ENCODE data around the gene SRRM2.

Gene SRRM2

DNA sequence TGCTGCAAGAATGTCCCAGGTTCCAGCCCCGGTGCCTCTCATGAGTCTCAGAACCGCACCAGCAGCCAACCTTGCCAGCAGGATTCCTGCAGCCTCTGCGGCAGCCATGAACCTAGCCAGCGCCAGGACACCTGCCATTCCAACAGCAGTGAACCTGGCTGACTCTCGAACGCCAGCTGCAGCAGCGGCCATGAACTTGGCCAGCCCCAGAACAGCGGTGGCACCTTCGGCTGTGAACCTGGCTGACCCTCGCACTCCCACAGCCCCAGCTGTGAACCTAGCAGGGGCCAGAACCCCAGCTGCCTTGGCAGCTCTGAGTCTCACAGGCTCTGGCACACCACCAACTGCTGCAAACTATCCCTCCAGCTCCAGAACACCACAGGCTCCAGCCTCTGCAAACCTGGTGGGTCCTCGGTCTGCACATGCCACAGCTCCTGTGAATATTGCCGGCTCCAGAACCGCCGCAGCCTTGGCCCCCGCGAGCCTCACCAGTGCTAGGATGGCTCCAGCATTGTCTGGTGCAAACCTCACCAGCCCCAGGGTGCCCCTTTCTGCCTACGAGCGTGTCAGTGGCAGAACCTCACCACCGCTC is 14.8 kb downstream of the SRRM2 start:
- Histone ChIP-seq H3K4me3 (ENCODE audit: low read length) (no peak overlapping the region), H3K36me3 (replicated peaks; ENCODE audit: low read depth, low read length) (peaks cover 92% of the 10 kb centered on the region), H2AFZ (ENCODE audit: low read depth, low read length) (no peak overlapping the region), H3K9ac (ENCODE audit: low read length) (no peak overlapping the region), H4K20me1 (ENCODE audit: insufficient read depth, low read length) (peaks cover 81% of the 10 kb centered on the region), H3K9me3 (ENCODE audit: insufficient read depth, low read length) (no peaks in the 10 kb centered on the region), H3K79me2 (ENCODE audit: low read length) (peaks cover 93% of the 10 kb centered on the region), H3K4me2 (ENCODE audit: low read length) (no peak overlapping the region), H3K27ac (ENCODE audit: low read length) (no peak overlapping the region), H3K27me3 (ENCODE audit: low read depth, low read length) (no peaks in the 10 kb centered on the region), H3K4me1 (ENCODE audit: low read length) (no peaks in the 10 kb centered on the region)
- TF ChIP-seq, protein P1, sequence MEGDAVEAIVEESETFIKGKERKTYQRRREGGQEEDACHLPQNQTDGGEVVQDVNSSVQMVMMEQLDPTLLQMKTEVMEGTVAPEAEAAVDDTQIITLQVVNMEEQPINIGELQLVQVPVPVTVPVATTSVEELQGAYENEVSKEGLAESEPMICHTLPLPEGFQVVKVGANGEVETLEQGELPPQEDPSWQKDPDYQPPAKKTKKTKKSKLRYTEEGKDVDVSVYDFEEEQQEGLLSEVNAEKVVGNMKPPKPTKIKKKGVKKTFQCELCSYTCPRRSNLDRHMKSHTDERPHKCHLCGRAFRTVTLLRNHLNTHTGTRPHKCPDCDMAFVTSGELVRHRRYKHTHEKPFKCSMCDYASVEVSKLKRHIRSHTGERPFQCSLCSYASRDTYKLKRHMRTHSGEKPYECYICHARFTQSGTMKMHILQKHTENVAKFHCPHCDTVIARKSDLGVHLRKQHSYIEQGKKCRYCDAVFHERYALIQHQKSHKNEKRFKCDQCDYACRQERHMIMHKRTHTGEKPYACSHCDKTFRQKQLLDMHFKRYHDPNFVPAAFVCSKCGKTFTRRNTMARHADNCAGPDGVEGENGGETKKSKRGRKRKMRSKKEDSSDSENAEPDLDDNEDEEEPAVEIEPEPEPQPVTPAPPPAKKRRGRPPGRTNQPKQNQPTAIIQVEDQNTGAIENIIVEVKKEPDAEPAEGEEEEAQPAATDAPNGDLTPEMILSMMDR (IDR thresholded peaks at IDR 0.05; ENCODE audit: low read depth, low read length) = no peak
- TF ChIP-seq EZH2phosphoT487 (IDR thresholded peaks at IDR 0.05; ENCODE audit: low read depth) = no peak

DNA sequence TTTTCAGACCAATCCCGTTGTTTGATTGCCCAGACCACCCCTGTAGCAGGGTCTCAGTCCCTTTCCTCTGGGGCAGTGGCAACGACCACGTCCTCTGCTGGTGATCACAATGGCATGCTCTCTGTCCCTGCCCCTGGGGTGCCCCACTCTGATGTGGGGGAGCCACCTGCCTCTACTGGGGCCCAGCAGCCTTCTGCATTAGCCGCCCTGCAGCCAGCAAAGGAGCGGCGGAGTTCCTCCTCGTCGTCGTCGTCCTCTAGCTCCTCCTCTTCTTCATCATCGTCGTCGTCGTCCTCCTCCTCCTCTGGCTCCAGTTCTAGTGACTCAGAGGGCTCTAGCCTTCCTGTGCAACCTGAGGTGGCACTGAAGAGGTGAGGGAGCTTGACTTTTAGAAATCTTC is 15.5 kb downstream of the SRRM2 start:
- peaks cover 77% of the 10 kb centered on the region for H4K20me1 ChIP-seq (ENCODE audit: insufficient read depth, low read length)
- H3K27me3 ChIP-seq (ENCODE audit: low read depth, low read length) = no peaks in the 10 kb centered on the region
- H3K36me3 ChIP-seq (replicated peaks; ENCODE audit: low read depth, low read length) = peaks cover 85% of the 10 kb centered on the region
- no peak overlapping the region for H3K27ac ChIP-seq (ENCODE audit: low read length)
- H3K4me1 ChIP-seq (ENCODE audit: low read length) = no peaks in the 10 kb centered on the region
- no peaks in the 10 kb centered on the region for H3K9me3 ChIP-seq (ENCODE audit: insufficient read depth, low read length)
- TF ChIP-seq, protein P1 (IDR thresholded peaks at IDR 0.05; ENCODE audit: low read depth, low read length) = no peak
- TF ChIP-seq EZH2phosphoT487 (IDR thresholded peaks at IDR 0.05; ENCODE audit: low read depth) = no peak
- peaks cover 89% of the 10 kb centered on the region for H3K79me2 ChIP-seq (ENCODE audit: low read length)
- no peak overlapping the region for H3K9ac ChIP-seq (ENCODE audit: low read length)
- no peak overlapping the region for H2AFZ ChIP-seq (ENCODE audit: low read depth, low read length)
- no peak overlapping the region for H3K4me2 ChIP-seq (ENCODE audit: low read length)
- no peak overlapping the region for H3K4me3 ChIP-seq (ENCODE audit: low read length)

DNA sequence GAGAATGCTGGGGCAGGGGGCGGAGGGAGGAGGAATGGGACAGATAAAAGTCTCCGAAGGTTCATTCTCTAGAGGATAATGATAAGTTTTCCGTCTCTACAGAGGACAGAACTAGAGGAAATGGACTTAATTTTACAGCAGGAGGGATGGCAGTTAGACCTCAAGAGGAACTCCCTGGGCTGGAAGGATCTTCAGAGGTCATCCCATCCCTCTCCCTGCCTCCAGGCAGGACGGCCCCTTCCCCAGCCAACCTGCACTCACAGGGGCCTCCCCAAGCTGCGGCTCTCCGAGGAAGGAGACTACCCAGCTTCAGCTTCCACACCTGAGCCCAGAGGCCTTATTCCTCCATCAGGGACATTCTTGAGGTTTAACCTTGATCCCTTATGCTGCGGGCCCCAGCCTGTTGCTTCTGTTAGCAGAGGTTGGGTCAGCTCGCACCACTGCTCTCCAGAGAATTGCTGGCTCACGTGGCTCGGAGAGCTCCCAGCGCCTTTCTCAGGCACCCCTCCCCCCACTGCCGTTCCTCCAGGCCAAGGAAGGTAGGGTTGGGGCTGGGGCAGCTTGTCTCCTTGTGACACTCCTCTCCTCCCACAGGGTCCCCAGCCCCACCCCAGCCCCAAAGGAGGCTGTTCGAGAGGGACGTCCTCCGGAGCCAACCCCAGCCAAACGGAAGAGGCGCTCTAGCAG is 16.1 kb downstream of the SRRM2 start:
- H3K27me3 ChIP-seq (ENCODE audit: low read depth, low read length) = no peaks in the 10 kb centered on the region
- H3K9me3 ChIP-seq (ENCODE audit: insufficient read depth, low read length) = no peaks in the 10 kb centered on the region
- no peak overlapping the region for H3K4me3 ChIP-seq (ENCODE audit: low read length)
- peaks cover 86% of the 10 kb centered on the region for H3K79me2 ChIP-seq (ENCODE audit: low read length)
- H3K4me1 ChIP-seq (ENCODE audit: low read length) = no peaks in the 10 kb centered on the region
- peaks cover 83% of the 10 kb centered on the region for H3K36me3 ChIP-seq (replicated peaks; ENCODE audit: low read depth, low read length)
- peaks cover 73% of the 10 kb centered on the region for H4K20me1 ChIP-seq (ENCODE audit: insufficient read depth, low read length)
- H3K9ac ChIP-seq (ENCODE audit: low read length) = no peak overlapping the region
- no peak overlapping the region for H2AFZ ChIP-seq (ENCODE audit: low read depth, low read length)
- no peak overlapping the region for H3K27ac ChIP-seq (ENCODE audit: low read length)
- TF ChIP-seq, protein P1 (IDR thresholded peaks at IDR 0.05; ENCODE audit: low read depth, low read length) = no peak
- no peak for TF ChIP-seq EZH2phosphoT487 (IDR thresholded peaks at IDR 0.05; ENCODE audit: low read depth)
- H3K4me2 ChIP-seq (ENCODE audit: low read length) = no peak overlapping the region

DNA sequence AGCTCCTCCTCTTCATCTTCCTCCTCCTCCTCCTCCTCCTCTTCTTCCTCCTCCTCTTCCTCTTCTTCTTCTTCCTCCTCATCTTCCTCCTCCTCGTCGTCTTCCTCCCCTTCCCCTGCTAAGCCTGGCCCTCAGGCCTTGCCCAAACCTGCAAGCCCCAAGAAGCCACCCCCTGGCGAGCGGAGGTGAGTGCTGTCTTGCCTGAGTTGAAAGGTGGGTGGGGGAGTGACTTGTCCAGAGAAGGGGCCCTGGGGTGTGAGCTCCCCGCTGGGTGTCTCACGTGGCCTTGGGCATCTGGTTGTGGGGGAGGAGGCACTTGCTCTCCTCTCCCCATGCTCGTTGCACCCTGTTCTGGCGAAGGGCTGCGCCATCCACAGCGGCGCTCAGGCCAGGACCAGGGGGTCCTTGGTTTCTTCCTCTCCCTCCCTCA is 16.7 kb downstream of the SRRM2 start:
- peaks cover 81% of the 10 kb centered on the region for H3K79me2 ChIP-seq (ENCODE audit: low read length)

More for the DNA sequence above, 16.7 kb downstream of the SRRM2 start:
- Histone ChIP-seq H3K36me3 (replicated peaks; ENCODE audit: low read depth, low read length) (peaks cover 80% of the 10 kb centered on the region), H3K4me1 (ENCODE audit: low read length) (no peaks in the 10 kb centered on the region), H3K9ac (ENCODE audit: low read length) (no peak overlapping the region), H3K4me2 (ENCODE audit: low read length) (no peak overlapping the region), H3K27ac (ENCODE audit: low read length) (no peak overlapping the region), H2AFZ (ENCODE audit: low read depth, low read length) (no peak overlapping the region), H4K20me1 (ENCODE audit: insufficient read depth, low read length) (peaks cover 68% of the 10 kb centered on the region), H3K9me3 (ENCODE audit: insufficient read depth, low read length) (no peaks in the 10 kb centered on the region), H3K27me3 (ENCODE audit: low read depth, low read length) (no peaks in the 10 kb centered on the region), H3K4me3 (ENCODE audit: low read length) (no peak overlapping the region)
- TF ChIP-seq, protein P1 (IDR thresholded peaks at IDR 0.05; ENCODE audit: low read depth, low read length) = no peak
- no peak for TF ChIP-seq EZH2phosphoT487 (IDR thresholded peaks at IDR 0.05; ENCODE audit: low read depth)
